GM18519 (cell line): ENCODE results near the gene USP5.
A peak's percentile ranks its signal among the peaks of the same experiment; 100 is the strongest.

Source experiments
- ATAC-seq: cut with Tn5 transposase; IDR thresholded peaks from one replicate; pipeline ENCODE4 v1.9.1; 2021; ENCODE audit warnings: mild to moderate bottlenecking, moderate library complexity; ENCODE audit not compliant: unreplicated experiment, low FRiP score

The USP5 gene, protein sequence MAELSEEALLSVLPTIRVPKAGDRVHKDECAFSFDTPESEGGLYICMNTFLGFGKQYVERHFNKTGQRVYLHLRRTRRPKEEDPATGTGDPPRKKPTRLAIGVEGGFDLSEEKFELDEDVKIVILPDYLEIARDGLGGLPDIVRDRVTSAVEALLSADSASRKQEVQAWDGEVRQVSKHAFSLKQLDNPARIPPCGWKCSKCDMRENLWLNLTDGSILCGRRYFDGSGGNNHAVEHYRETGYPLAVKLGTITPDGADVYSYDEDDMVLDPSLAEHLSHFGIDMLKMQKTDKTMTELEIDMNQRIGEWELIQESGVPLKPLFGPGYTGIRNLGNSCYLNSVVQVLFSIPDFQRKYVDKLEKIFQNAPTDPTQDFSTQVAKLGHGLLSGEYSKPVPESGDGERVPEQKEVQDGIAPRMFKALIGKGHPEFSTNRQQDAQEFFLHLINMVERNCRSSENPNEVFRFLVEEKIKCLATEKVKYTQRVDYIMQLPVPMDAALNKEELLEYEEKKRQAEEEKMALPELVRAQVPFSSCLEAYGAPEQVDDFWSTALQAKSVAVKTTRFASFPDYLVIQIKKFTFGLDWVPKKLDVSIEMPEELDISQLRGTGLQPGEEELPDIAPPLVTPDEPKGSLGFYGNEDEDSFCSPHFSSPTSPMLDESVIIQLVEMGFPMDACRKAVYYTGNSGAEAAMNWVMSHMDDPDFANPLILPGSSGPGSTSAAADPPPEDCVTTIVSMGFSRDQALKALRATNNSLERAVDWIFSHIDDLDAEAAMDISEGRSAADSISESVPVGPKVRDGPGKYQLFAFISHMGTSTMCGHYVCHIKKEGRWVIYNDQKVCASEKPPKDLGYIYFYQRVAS

GRCh38 chr12:6851921-6852650 is at the start of gene USP5:
TSS of gene USP5 (plus strand) at chr12:6852150. CDS start at chr12:6852180, 30 bp downstream.
- peak; percentile 72 for ATAC-seq

DNA sequence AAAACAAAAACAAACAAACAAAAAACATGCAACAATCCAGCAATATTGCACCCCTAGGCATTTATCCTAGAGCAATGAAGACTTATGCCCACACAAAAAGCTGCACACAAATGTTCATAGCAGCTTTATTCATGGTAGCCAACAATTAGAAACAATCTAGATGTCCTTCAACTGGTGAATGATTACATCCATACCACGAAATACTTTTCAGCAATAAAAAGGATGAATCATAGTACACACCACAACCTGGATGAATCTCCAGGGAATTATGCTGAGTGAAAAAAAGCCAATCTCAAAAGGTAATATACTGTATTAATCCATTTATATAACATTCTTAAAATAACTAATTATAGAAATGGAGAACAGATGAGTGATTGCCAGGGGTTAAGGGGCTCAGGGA is 44.8 kb upstream of the USP5 start:
- ATAC-seq, result no peak

GRCh38 chr12:6809056-6809455 is 42.9 kb upstream of the USP5 start:
- ATAC-seq, result no peak

DNA sequence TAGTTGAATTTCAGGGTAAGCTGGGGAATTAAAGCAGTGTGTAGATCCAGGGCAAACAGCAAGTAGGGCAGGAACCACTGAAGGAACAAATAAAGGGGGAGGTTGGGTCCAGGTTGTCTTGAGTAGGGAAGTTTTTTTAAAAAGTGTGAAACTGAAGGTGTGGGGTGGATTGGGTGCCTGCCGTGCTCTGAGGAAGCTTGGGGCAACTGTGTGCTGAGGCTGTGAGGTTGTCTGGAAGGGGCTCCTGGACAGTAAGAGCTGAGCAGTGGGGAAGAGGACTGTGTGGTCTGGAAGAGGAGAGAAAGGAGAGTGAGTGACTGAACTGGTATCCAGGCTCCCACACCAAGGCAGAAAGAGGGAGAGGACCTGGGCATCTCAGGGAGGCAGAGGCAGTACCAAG is 41.2 kb upstream of the USP5 start:
- no peak for ATAC-seq

DNA sequence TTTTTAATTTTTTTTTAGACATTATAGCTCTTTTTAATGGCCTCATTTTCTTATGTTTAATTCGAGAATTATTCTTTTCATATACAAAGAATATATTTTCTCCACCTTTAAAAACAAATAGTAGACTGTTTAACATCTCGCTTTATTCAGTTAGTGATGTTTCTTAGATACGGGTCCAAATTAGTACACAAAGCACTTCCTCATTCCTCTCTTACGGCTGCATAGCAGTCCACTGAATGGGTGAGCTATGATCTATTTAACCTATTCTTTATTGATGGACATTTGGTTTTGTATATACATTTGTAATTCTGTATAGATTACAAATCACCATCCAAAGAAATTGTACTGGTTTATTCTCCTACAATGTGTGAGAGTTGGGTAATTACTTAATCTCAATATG is 38.6 kb upstream of the USP5 start:
- no peak for ATAC-seq

GRCh38 chr12:6816598-6816997 is 35.4 kb upstream of the USP5 start:
- ATAC-seq, result no peak

DNA sequence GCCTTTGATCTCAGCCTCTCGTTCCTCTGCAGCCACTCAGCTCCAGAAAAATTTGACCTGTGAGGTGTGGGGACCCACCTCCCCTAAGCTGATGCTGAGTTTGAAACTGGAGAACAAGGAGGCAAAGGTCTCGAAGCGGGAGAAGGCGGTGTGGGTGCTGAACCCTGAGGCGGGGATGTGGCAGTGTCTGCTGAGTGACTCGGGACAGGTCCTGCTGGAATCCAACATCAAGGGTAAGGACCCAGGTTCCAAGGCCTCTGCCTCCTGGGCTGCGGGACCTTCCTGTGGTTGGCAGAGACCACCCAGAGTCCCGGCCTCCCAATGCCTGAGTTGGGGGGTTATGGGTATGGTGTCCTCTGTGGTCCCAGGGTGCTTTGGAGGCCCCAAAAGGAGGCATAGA is 34.9 kb upstream of the USP5 start:
- no peak for ATAC-seq

DNA sequence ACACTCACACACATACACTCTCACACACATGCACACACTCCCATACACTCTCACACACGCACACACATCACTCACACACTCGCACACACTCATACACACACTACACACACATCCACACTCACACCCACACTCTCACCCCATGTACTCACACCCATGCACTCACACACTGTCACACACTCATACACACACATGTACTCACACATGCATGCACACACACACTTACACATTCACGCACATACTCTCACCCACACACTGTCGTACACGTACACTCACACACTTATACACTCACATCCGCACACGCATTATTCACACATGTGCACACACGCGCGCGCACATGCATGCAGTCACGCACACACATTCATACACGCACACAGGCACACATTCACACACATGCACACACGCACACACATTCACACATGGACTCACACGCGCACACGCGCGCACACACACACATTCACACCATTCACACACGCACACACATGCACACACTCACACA is 34.2 kb upstream of the USP5 start:
- ATAC-seq, result no peak

DNA sequence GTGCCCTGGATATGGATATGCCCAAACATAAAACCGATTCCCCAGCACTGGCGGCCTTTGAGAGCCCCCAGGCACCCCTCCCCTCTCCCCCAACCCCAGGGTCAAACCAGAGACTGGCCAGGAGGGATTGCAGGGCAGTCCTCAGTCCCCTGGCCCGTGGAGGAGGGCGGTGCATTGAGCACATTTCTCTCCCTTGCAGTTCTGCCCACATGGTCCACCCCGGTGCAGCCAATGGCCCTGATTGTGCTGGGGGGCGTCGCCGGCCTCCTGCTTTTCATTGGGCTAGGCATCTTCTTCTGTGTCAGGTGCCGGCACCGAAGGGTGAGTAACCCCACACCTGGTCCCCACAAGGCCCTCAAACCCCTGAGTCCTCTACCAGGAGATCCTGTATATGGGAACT is 33.7 kb upstream of the USP5 start:
- no peak for ATAC-seq

- ATAC-seq, result no peak
Measured at GRCh38 chr12:6818645-6819044, 33.3 kb upstream of the USP5 start.

- ATAC-seq, result no peak
Measured at GRCh38 chr12:6819106-6820030, 32.6 kb upstream of the USP5 start.

DNA sequence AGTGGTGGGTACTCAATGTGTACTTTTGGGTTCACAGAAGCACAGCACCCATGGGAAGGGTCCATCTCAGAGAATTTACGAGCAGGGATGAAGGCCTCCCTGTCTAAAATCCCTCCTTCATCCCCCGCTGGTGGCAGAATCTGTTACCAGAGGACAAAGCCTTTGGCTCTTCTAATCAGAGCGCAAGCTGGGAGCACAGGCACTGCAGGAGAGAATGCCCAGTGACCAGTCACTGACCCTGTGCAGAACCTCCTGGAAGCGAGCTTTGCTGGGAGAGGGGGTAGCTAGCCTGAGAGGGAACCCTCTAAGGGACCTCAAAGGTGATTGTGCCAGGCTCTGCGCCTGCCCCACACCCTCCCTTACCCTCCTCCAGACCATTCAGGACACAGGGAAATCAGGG is 31.8 kb upstream of the USP5 start:
- ATAC-seq, result no peak

GRCh38 chr12:6821591-6822425 is 30.1 kb upstream of the USP5 start, which contains the start of gene GPR162:
TSS of gene GPR162 (plus strand) at chr12:6821821. CDS start at chr12:6823899, 2,078 bp downstream.
- no peak for ATAC-seq

DNA sequence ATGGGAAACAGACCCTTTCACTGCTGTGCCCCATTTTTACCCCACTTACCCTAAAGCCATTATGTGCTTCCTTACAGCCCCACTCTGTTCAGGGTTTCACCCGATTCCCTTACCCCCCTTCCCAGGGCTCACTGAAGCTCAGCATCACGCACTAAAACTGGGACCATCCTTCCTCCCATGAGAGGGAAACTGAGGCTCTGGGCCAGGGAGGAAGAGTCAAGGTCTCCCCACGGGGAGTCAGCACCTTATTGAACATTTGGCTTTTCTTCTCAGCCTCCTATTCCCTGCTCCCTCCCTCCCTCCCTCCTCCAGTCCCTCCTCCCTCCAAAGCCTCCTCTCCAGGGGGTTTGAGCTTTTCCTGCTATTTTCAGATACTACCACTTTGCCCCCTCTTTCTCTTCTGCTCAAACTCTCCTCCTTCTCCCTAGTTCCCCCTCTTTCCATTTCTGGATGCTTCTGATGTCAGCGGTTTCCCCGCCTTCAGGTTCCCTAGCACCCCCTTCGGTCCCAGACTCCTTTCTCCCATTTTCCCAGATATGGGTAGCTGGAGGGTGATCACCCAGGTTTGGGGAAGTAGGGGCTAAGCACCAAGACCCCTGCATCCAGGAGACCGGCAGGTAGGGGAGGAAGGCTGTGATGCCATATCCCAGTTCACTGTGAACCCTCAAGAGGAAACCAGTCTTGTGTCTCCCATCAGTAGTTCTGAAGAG is 29.4 kb upstream of the USP5 start:
- no peak for ATAC-seq

DNA sequence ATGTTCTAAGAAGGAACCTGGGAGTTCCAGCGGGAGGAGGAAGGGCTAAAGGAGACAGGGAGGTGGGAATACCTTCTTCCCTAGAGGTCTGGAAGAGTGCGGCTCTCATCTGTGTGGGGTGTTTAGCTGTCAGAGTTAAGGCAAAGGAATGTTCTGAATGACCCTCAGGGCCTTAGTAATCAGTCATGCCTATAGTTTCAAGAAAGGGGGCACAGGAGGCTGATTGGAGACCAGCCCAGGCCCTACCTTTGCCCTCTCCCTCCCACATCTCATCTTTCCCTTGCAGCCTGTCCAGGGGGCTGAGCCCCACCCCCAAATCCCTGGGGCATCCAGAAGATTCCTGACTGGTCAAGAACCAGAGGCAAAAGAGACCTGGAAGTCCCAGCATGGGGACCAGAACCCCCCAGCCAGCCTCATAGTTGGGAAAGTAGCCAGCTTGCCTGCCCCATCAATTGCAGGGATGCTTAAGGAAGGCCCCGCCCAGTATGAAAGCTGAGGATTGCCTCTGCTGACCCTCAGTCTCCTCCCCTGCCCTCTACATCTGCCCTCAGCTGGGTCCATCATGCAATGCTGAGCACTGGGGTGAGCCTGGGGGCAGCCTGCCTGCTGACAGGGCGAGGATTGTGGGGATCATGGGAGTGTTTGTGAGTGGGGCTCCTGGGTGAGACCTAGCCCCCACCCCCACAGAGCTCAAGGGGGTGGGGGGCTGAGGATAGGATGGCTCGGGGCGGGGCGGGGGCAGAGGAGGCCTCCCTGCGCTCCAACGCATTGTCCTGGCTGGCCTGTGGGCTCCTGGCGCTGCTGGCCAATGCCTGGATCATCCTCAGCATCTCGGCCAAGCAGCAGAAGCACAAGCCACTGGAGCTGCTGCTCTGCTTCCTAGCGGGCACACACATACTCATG is 28.5 kb upstream of the USP5 start:
- no peak for ATAC-seq

- no peak for ATAC-seq
Measured at GRCh38 chr12:6824085-6824775, 27.7 kb upstream of the USP5 start.
